H1 (cell line): ENCODE data around the gene TSC22D3. TPM values are rescaled to one million over a fixed set of nuclear protein-coding genes. Genes with fewer than 3 reads are reported as not detected.
"Not testable (repeated sequence)": the region's sequence is repeated elsewhere in the genome, so short reads cannot be mapped to it uniquely, and the experiment has no call there.

Experiments used
- CTCF ChIA-PET: fragments of 300-600 bp; sonication (Branson Sonifier 250); formaldehyde crosslinking; loops from one replicate; lab custom pipeline; 2021; ENCODE audit not compliant: partially characterized antibody; lab: Charles Lee
- POLR2A ChIA-PET: fragments of 300-600 bp; sonication (Branson Sonifier 250); formaldehyde crosslinking; loops from one replicate; lab custom pipeline; 2021; ENCODE audit warnings: inconsistent platforms; ENCODE audit not compliant: partially characterized antibody; lab: Charles Lee
- DNase-seq, 2 experiments: peaks; one replicate each; pipeline versions ENCODE4 v3.0.0 to v3.0.0-alpha.2; 2010 to 2022; ENCODE audit warnings: low spot score in 2 of 2, low read depth in 1 of 2, mixed read lengths in 1 of 2
- FAIRE-seq: peaks from 2 replicates; lab custom pipeline; 2011; peaks lifted over from hg19 to GRCh38; lab: Jason Lieb, UNC
- H2AFZ ChIP-seq: 2 replicates; pipeline ENCODE4 v1.8.1; 2012; ENCODE audit warnings: low read length, inconsistent platforms
- H2AK5ac ChIP-seq: 2 replicates; pipeline ENCODE4 v1.6.1; 2013; ENCODE audit warnings: low read depth, low read length
- H2BK120ac ChIP-seq: replicated peaks from 2 replicates; pipeline ENCODE3; 2013; ENCODE audit warnings: low read depth, low read length, inconsistent platforms
- H2BK12ac ChIP-seq: 2 replicates; pipeline ENCODE4 v1.6.1; 2013; ENCODE audit warnings: low read depth, low read length
- H2BK15ac ChIP-seq: 2 replicates; pipeline ENCODE4 v1.6.1; 2013; ENCODE audit warnings: low read length
- H2BK20ac ChIP-seq: 2 replicates; pipeline ENCODE4 v1.6.1; 2013; ENCODE audit warnings: low read length
- H2BK5ac ChIP-seq: 2 replicates; pipeline ENCODE4 v1.6.1; 2013; ENCODE audit warnings: low read depth, low read length
- H3K14ac ChIP-seq: 2 replicates; pipeline ENCODE4 v1.6.1; 2013; ENCODE audit warnings: inconsistent platforms; ENCODE audit not compliant: insufficient read length
- H3K18ac ChIP-seq: 2 replicates; pipeline ENCODE4 v1.6.1; 2013; ENCODE audit warnings: low read length; ENCODE audit errors: extremely low read depth
- H3K23ac ChIP-seq: 2 replicates; pipeline ENCODE4 v1.6.1; 2013; ENCODE audit warnings: inconsistent platforms; ENCODE audit not compliant: insufficient read length
- H3K23me2 ChIP-seq: 2 replicates; pipeline ENCODE4 v1.6.1; 2013; ENCODE audit warnings: low read depth, low read length
- H3K27ac ChIP-seq: 2 replicates; pipeline ENCODE4 v1.6.1; 2011; ENCODE audit warnings: low read depth, low read length, inconsistent platforms
- H3K27me3 ChIP-seq, 4 experiments: replicated peaks in 1 of 4; 1 replicate in 1 of 4; 2 replicates in 3 of 4; pipeline versions ENCODE4 v1.6.1 to v1.8.1; 2011 to 2013; ENCODE audit warnings: low read length in 3 of 4, mild to moderate bottlenecking in 3 of 4, inconsistent platforms in 2 of 4, mixed read lengths in 2 of 4, moderate library complexity in 1 of 4; ENCODE audit not compliant: control insufficient read depth in 3 of 4, insufficient read depth in 3 of 4; ENCODE audit errors: extremely low read depth in 1 of 4
- H3K36me3 ChIP-seq, 4 experiments: 2 replicates each; pipeline versions ENCODE4 v1.6.1 to v1.8.1; 2011 to 2013; ENCODE audit warnings: mild to moderate bottlenecking in 4 of 4, low read length in 3 of 4, moderate library complexity in 2 of 4, control low read depth in 1 of 4, inconsistent platforms in 1 of 4; ENCODE audit not compliant: insufficient read depth in 4 of 4, control insufficient read depth in 2 of 4
- H3K4ac ChIP-seq: replicated peaks from 2 replicates; pipeline ENCODE3; 2013; ENCODE audit warnings: low read length, low read depth, mixed read lengths, inconsistent platforms; ENCODE audit not compliant: insufficient read length
- H3K4me1 ChIP-seq, 4 experiments: replicated peaks in 1 of 4; 1 replicate in 1 of 4; 2 replicates in 3 of 4; pipeline versions ENCODE4 v1.6.1 to v1.8.1; 2011 to 2013; ENCODE audit warnings: low read length in 3 of 4, inconsistent platforms in 2 of 4, mixed read lengths in 1 of 4; ENCODE audit not compliant: insufficient read depth in 4 of 4, control insufficient read depth in 3 of 4
- H3K4me2 ChIP-seq, 2 experiments: 2 replicates each; pipeline versions ENCODE4 v1.6.1 to v1.8.1; 2011 to 2013; ENCODE audit warnings: low read depth in 2 of 2, low read length in 2 of 2, control low read depth in 1 of 2, inconsistent platforms in 1 of 2, mild to moderate bottlenecking in 1 of 2; ENCODE audit not compliant: insufficient read depth in 1 of 2
- H3K4me3 ChIP-seq, 4 experiments: fragments of 200-600, 300-600 bp in 1 of 4; sonication (generic), shearing (Covaris generic), sonication (Bioruptor Twin) in 1 of 4; 2 replicates each; pipeline versions ENCODE4 v1.5.1 to v1.8.1; 2011 to 2016; ENCODE audit warnings: low read length in 4 of 4, low read depth in 3 of 4, control low read depth in 2 of 4, inconsistent platforms in 2 of 4, mild to moderate bottlenecking in 2 of 4, mixed read lengths in 1 of 4, moderate library complexity in 1 of 4; ENCODE audit not compliant: insufficient read depth in 2 of 4; ENCODE audit errors: extremely low read depth in 1 of 4
- H3K56ac ChIP-seq: replicated peaks from 2 replicates; pipeline ENCODE3; 2013; ENCODE audit warnings: low read depth, mild to moderate bottlenecking, mixed read lengths, low read length, inconsistent platforms; ENCODE audit not compliant: insufficient read length
- H3K79me1 ChIP-seq: 2 replicates; pipeline ENCODE4 v1.6.1; 2013; ENCODE audit warnings: low read depth, low read length, control low read depth
- H3K79me2 ChIP-seq, 2 experiments: 2 replicates each; pipeline versions ENCODE4 v1.6.1 to v1.8.1; 2012 to 2013; ENCODE audit warnings: low read length in 2 of 2, mild to moderate bottlenecking in 2 of 2, inconsistent platforms in 1 of 2; ENCODE audit not compliant: insufficient read depth in 2 of 2, control insufficient read depth in 1 of 2
- H3K9ac ChIP-seq, 4 experiments: replicated peaks in 1 of 4; 1 replicate in 1 of 4; 2 replicates in 3 of 4; pipeline versions ENCODE4 v1.6.1 to v1.8.1; 2011 to 2013; ENCODE audit warnings: low read depth in 3 of 4, low read length in 3 of 4, control low read depth in 2 of 4, mild to moderate bottlenecking in 2 of 4, moderate library complexity in 2 of 4, inconsistent platforms in 1 of 4; ENCODE audit errors: extremely low read depth in 1 of 4
- H3K9me3 ChIP-seq, 2 experiments: 2 replicates each; pipeline versions ENCODE4 v1.6.1 to v1.8.1; 2012 to 2013; ENCODE audit warnings: mild to moderate bottlenecking in 2 of 2, moderate library complexity in 2 of 2, control low read depth in 1 of 2, inconsistent platforms in 1 of 2, low read depth in 1 of 2, low read length in 1 of 2, mixed read lengths in 1 of 2; ENCODE audit not compliant: insufficient read depth in 2 of 2
- H4K20me1 ChIP-seq, 2 experiments: replicated peaks in 1 of 2; 2 replicates each; pipeline versions ENCODE3 to v1.8.1; 2011 to 2013; ENCODE audit warnings: inconsistent platforms in 2 of 2, low read length in 2 of 2, mild to moderate bottlenecking in 1 of 2; ENCODE audit not compliant: insufficient read depth in 2 of 2, control insufficient read depth in 1 of 2
- H4K5ac ChIP-seq: 2 replicates; pipeline ENCODE4 v1.6.1; 2013; ENCODE audit warnings: low read length, low read depth, mixed read lengths, inconsistent platforms; ENCODE audit not compliant: insufficient read length
- H4K8ac ChIP-seq: 2 replicates; pipeline ENCODE4 v1.8.0; 2013; ENCODE audit warnings: mild to moderate bottlenecking, moderate library complexity, low read length, inconsistent platforms; ENCODE audit not compliant: insufficient read depth; ENCODE audit errors: extremely low read depth
- H4K91ac ChIP-seq: replicated peaks from 2 replicates; pipeline ENCODE3; 2013; ENCODE audit warnings: low read length, mixed read lengths, inconsistent platforms; ENCODE audit not compliant: insufficient read length
- CREB1 ChIP-seq: IDR thresholded peaks from 2 replicates; pipeline ENCODE4 v1.6.1; 2012; ENCODE audit warnings: inconsistent platforms
- EZH2 ChIP-seq: fragments of 200-600 bp; sonication (generic); IDR thresholded peaks from 2 replicates; pipeline ENCODE4 v1.7.1; 2012; ENCODE audit warnings: low read depth, mild to moderate bottlenecking, moderate library complexity, low read length, inconsistent platforms; ENCODE audit not compliant: severe bottlenecking
- WGBS, 2 experiments: shearing (Covaris generic) in 1 of 2; methylation state at CpG; one replicate each; pipeline versions ENCODE4 v1.1.6 to v1.1.7; 2013 to 2015; ENCODE audit warnings: low lambda C conversion rate in 2 of 2, mixed read lengths in 2 of 2, inconsistent platforms in 1 of 2, low coverage in 1 of 2, missing lambda C conversion rate in 1 of 2; ENCODE audit not compliant: insufficient replicate concordance in 2 of 2, insufficient coverage in 1 of 2, insufficient read length in 1 of 2; ENCODE audit errors: extremely low coverage in 1 of 2, missing lambda C conversion rate in 1 of 2; 5-methylcytosine and 5-hydroxymethylcytosine counted together
- polyA plus RNA-seq, 7 experiments: library from polyadenylated mRNA; depleted of rRNA in 3 of 7; stranded (reverse) in 5 of 7; unstranded in 2 of 7; fragments of >200 nt in 5 of 7; fragments of 200-250 nt in 2 of 7; gene quantifications; 1 replicate in 5 of 7; 2 replicates in 1 of 7; 4 replicates in 1 of 7; pipeline versions ENCODE4 v1.2.1 to v1.2.3, GENCODE V29; 2011 to 2013; ENCODE audit warnings: missing spikeins in 2 of 7, mixed read lengths in 2 of 7
- total RNA-seq: library from RNA; stranded (reverse); fragmentation: NEBNext Ultra II Directional; extraction: Animal tissue kit (Norgen Biotek cat#: 25700); gene quantifications from 2 replicates; pipeline ENCODE4 v1.2.1, GENCODE V29; 2021

The TSC22D3 gene
- total and polyA plus RNA-seq, 2 of the 8 experiments (the other 6 are each of a cell fraction or from before 2014, with no cell fraction given), result 7.6 to 12.9 TPM

- TF ChIP-seq EZH2 (no peak), CREB1 (peak; percentile 48; the same call in 1 of the 2 replicates)
Measured at GRCh38 chrX:107672955-107673378, 102.6 kb downstream of the TSC22D3 start (continued).

GRCh38 chrX:107671256-107671655, 104.3 kb downstream of the TSC22D3 start:
- H3K4me3 ChIP-seq, H3K9me3 ChIP-seq, H4K20me1 ChIP-seq, H2BK15ac ChIP-seq, H3K23ac ChIP-seq, H2BK120ac ChIP-seq, H3K4me2 ChIP-seq, DNase-seq, H3K9ac ChIP-seq, POLR2A ChIA-PET, H2BK12ac ChIP-seq, H3K4me1 ChIP-seq, H3K18ac ChIP-seq, H3K23me2 ChIP-seq, FAIRE-seq, H4K8ac ChIP-seq, H3K27ac ChIP-seq, H3K79me1 ChIP-seq, H4K91ac ChIP-seq, H3K4ac ChIP-seq, H4K5ac ChIP-seq, H3K27me3 ChIP-seq, H3K56ac ChIP-seq, H2AFZ ChIP-seq, H3K14ac ChIP-seq, H3K36me3 ChIP-seq, H2BK5ac ChIP-seq, H2BK20ac ChIP-seq, H3K79me2 ChIP-seq, H2AK5ac ChIP-seq: not testable (repeated sequence)
- CTCF ChIA-PET, result interaction anchor here (0.6 to 29.5 kb wide), 9 partner anchors 10 to 331 kb away, joined by 3 to 325 read pairs (median 7); partner anchors contain the start of genes NCBP2L and TSC22D3
- 97% methylated on average over 5 of the region's 9 CpGs; no CpG with 5 or more reads in 1 of the 2 experiments for WGBS, 2 experiments
